Neural crest cell (in vitro differentiated cells): Measurements from ENCODE around the gene DVL2. TPM values are rescaled to one million over a fixed set of nuclear protein-coding genes. Genes with fewer than 3 reads are reported as not detected.

Experiments
- DNase-seq: peaks from one replicate; pipeline ENCODE4 v3.0.0; 2021; ENCODE audit warnings: low read depth, mixed read lengths, low spot score
- H3K27ac Mint-ChIP-seq: one replicate; pipeline ENCODE4 v1.8.0; 2021; ENCODE audit warnings: mild to moderate bottlenecking, mixed read lengths; ENCODE audit not compliant: unreplicated experiment
- H3K27me3 Mint-ChIP-seq: 2 replicates; pipeline ENCODE4 v1.8.0; 2021; ENCODE audit warnings: low read depth, mild to moderate bottlenecking, mixed read lengths
- H3K36me3 Mint-ChIP-seq: 2 replicates; pipeline ENCODE4 v1.8.0; 2021; ENCODE audit warnings: low read depth, mild to moderate bottlenecking, mixed read lengths
- H3K4me1 Mint-ChIP-seq: 2 replicates; pipeline ENCODE4 v1.8.0; 2021; ENCODE audit warnings: mixed read lengths
- H3K4me3 Mint-ChIP-seq: one replicate; pipeline ENCODE4 v1.8.0; 2021; ENCODE audit warnings: mild to moderate bottlenecking, mixed read lengths
- H3K9me3 Mint-ChIP-seq: 2 replicates; pipeline ENCODE4 v1.8.0; 2021; ENCODE audit warnings: mixed read lengths
- total RNA-seq: library from RNA; stranded (reverse); gene quantifications from 2 replicates; pipeline ENCODE4 v1.2.1, GENCODE V29; 2021
- TF ChIP-seq, protein P1 (sequence below): fragments of 200-600 bp; sonication (generic); conservative IDR thresholded peaks from 2 replicates; pipeline ENCODE4 v1.5.0; 2021; ENCODE audit warnings: antibody characterized with exemption, mild to moderate bottlenecking

DVL2 gene
- total RNA-seq, 1 donor from 2014 or later = 140 TPM

DNA sequence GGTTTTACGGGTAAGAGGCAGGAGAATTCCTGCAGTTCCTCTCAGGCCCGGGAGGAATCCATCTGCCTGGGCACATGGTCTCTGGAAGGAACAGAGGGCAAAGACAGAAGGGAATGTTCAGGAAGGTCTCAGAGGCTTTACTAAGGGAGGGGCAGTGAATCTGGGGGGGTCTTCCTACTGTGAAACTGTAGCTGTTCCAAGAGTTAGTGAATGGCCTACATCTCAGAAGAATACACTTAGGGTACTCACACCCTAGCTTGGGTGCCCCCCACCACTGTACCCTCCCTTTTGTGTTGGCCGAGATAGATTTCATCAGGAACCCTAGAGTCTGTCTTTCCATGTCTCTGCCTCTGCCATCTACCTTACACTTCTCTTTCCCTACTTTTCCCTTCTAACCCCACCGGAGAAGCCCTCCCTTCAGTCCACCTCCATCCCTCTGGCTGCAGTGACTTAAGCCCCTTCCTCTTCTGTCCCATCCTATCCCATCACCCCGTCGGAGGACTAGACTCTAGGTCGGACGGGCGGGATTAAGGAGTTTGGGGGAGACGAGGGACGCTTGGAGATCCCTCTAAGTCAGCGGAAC is 15.0 kb downstream of the DVL2 start:
- peaks cover 9% of the 10 kb centered on the region for H3K36me3 Mint-ChIP-seq
- no peaks in the 10 kb centered on the region for H3K9me3 Mint-ChIP-seq
- peak overlapping the region; percentile 99 for H3K27ac Mint-ChIP-seq
- TF ChIP-seq, protein P1, sequence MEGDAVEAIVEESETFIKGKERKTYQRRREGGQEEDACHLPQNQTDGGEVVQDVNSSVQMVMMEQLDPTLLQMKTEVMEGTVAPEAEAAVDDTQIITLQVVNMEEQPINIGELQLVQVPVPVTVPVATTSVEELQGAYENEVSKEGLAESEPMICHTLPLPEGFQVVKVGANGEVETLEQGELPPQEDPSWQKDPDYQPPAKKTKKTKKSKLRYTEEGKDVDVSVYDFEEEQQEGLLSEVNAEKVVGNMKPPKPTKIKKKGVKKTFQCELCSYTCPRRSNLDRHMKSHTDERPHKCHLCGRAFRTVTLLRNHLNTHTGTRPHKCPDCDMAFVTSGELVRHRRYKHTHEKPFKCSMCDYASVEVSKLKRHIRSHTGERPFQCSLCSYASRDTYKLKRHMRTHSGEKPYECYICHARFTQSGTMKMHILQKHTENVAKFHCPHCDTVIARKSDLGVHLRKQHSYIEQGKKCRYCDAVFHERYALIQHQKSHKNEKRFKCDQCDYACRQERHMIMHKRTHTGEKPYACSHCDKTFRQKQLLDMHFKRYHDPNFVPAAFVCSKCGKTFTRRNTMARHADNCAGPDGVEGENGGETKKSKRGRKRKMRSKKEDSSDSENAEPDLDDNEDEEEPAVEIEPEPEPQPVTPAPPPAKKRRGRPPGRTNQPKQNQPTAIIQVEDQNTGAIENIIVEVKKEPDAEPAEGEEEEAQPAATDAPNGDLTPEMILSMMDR = no peak
- peaks cover 64% of the 10 kb centered on the region for H3K4me1 Mint-ChIP-seq
- DNase-seq = no peak
- peak overlapping the region; percentile 98 for H3K4me3 Mint-ChIP-seq
- peaks cover 49% of the 10 kb centered on the region for H3K27me3 Mint-ChIP-seq

DNA sequence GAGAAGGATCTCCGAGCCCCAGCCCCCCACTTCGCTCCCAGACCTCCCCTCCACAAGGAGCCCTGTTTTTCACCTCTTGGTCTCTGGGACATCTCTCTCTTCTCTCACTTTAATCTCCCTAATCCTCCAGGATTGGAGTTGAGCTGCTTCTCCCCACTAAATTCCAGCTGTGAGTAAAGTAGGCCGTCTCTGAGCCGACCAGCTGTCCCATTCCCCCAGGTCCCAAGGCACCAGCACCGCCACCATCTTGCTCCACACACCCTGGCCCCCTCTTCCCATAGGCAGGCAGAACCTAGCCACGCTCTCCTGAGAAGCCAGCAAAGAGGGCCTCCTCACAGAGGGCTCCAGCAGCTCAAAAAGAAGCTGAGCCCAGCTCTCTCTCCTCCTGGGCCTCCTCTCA is 15.6 kb downstream of the DVL2 start:
- peaks cover 5% of the 10 kb centered on the region for H3K36me3 Mint-ChIP-seq
- H3K4me3 Mint-ChIP-seq = peak overlapping the region; percentile 98
- TF ChIP-seq, protein P1 = no peak
- no peak for DNase-seq
- no peaks in the 10 kb centered on the region for H3K9me3 Mint-ChIP-seq
- peak overlapping the region; percentile 67 for H3K27ac Mint-ChIP-seq
- peaks cover 69% of the 10 kb centered on the region for H3K4me1 Mint-ChIP-seq
- peaks cover 54% of the 10 kb centered on the region for H3K27me3 Mint-ChIP-seq

- H3K4me3 Mint-ChIP-seq = peak overlapping the region; percentile 98
- no peaks in the 10 kb centered on the region for H3K36me3 Mint-ChIP-seq
- peaks cover 75% of the 10 kb centered on the region for H3K4me1 Mint-ChIP-seq
- no peak for DNase-seq
- H3K27me3 Mint-ChIP-seq = peaks cover 54% of the 10 kb centered on the region
- TF ChIP-seq, protein P1 = no peak
- no peaks in the 10 kb centered on the region for H3K9me3 Mint-ChIP-seq
- no peak overlapping the region for H3K27ac Mint-ChIP-seq
Observed at GRCh38 chr17:7218166-7218565, 16.2 kb downstream of the DVL2 start.

- peaks cover 54% of the 10 kb centered on the region for H3K27me3 Mint-ChIP-seq
- peak overlapping the region; percentile 93 for H3K27ac Mint-ChIP-seq
- DNase-seq = peak; percentile 56
- H3K4me3 Mint-ChIP-seq = peak overlapping the region; percentile 98
- no peaks in the 10 kb centered on the region for H3K9me3 Mint-ChIP-seq
- TF ChIP-seq, protein P1 = no peak
- H3K4me1 Mint-ChIP-seq = peaks cover 78% of the 10 kb centered on the region
- no peaks in the 10 kb centered on the region for H3K36me3 Mint-ChIP-seq
Observed at GRCh38 chr17:7217113-7217987, 17.0 kb downstream of the DVL2 start.

DNA sequence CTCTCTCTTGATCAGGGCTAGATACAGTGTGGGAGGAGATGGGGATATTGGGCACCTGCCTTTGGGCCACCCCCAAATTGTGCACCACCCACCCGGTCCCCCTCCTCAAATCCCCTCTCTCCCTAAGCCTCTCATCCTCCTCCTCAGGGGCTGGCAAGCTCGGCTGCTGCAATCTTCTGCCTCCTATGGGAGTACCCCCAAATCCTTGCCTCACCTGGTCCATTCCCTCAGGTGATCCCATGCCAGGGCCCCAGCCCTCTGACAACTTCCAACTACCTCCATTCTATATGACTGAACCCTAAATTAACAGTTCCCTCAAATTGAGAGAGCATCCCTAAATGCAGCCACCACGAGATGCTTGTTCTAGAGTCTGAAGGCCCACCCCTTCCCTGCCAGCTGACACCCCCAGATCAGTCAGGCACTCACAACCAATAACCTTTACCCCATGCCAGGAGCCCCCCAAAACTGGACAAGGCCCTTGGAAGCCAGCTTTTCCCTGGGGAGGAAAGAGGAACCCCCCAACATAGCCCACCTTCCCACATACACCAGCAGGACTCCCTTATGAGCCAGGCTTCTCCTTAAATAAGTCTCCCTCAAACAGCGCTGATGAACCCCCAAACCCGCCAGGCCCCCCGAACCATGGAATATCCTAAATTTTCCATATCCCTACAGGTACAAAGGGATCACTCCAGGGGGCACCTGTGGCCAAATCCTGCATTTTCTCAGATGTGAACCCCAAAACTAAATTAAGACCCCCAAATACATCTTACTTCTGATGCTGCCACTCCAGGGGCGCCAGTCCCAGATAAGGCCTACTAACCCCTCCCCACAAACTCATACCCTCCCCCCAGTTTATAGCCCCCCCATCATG is 17.8 kb downstream of the DVL2 start:
- Mint-ChIP-seq H3K36me3 (no peaks in the 10 kb centered on the region), H3K9me3 (no peaks in the 10 kb centered on the region), H3K27me3 (peaks cover 50% of the 10 kb centered on the region), H3K4me3 (peak overlapping the region; percentile 91), H3K27ac (peak overlapping the region; percentile 91), H3K4me1 (peaks cover 84% of the 10 kb centered on the region)
- no peak for DNase-seq
- TF ChIP-seq, protein P1 = no peak
